Measurements from ENCODE around the gene DLGAP1.

DNA sequence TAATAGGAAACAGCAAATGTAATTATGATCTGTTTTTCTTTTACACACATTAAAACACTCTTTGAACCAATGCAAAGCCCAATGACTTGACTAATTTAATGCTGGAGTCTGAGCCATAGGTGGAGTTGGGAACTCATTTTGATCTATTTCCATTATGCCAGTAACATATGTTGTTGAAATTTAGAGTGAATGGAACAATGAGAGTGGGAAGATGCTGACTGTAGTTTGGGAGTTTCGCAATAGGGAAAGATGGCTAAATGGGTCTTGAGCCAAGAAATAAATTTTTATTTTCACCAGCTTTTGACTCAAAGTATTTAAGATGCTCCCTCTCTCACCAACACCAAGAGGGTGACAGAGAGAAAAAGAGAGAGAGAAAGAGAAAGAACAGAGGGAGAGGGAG lies 246.7 kb downstream of the DLGAP1 start:
- TF ChIP-seq, protein P1, sequence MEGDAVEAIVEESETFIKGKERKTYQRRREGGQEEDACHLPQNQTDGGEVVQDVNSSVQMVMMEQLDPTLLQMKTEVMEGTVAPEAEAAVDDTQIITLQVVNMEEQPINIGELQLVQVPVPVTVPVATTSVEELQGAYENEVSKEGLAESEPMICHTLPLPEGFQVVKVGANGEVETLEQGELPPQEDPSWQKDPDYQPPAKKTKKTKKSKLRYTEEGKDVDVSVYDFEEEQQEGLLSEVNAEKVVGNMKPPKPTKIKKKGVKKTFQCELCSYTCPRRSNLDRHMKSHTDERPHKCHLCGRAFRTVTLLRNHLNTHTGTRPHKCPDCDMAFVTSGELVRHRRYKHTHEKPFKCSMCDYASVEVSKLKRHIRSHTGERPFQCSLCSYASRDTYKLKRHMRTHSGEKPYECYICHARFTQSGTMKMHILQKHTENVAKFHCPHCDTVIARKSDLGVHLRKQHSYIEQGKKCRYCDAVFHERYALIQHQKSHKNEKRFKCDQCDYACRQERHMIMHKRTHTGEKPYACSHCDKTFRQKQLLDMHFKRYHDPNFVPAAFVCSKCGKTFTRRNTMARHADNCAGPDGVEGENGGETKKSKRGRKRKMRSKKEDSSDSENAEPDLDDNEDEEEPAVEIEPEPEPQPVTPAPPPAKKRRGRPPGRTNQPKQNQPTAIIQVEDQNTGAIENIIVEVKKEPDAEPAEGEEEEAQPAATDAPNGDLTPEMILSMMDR (tag by site-specific recombination; IDR thresholded peaks at IDR 0.05), result no peak
- TF ChIP-seq ZNF521 (tag by site-specific recombination; IDR thresholded peaks at IDR 0.05) (no peak), ZNF24 (tag by site-specific recombination; IDR thresholded peaks at IDR 0.05) (no peak), ZNF274 (IDR thresholded peaks at IDR 0.05; ENCODE audit: low read length) (no peak), ZNF274 (tag by site-specific recombination; IDR thresholded peaks at IDR 0.05; ENCODE audit: borderline replicate concordance) (no peak), ZNF404 (tag by site-specific recombination; IDR thresholded peaks at IDR 0.05) (no peak), ZFP41 (tag by site-specific recombination; IDR thresholded peaks at IDR 0.05; ENCODE audit: borderline replicate concordance) (no peak), SP3 (tag by site-specific recombination; IDR thresholded peaks at IDR 0.05) (no peak), ZNF140 (tag by site-specific recombination; IDR thresholded peaks at IDR 0.05) (no peak)
- TF ChIP-seq, protein P2, sequence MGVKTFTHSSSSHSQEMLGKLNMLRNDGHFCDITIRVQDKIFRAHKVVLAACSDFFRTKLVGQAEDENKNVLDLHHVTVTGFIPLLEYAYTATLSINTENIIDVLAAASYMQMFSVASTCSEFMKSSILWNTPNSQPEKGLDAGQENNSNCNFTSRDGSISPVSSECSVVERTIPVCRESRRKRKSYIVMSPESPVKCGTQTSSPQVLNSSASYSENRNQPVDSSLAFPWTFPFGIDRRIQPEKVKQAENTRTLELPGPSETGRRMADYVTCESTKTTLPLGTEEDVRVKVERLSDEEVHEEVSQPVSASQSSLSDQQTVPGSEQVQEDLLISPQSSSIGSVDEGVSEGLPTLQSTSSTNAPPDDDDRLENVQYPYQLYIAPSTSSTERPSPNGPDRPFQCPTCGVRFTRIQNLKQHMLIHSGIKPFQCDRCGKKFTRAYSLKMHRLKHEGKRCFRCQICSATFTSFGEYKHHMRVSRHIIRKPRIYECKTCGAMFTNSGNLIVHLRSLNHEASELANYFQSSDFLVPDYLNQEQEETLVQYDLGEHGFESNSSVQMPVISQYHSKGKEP (tag by site-specific recombination; IDR thresholded peaks at IDR 0.05), result no peak
- TF ChIP-seq, protein P3, sequence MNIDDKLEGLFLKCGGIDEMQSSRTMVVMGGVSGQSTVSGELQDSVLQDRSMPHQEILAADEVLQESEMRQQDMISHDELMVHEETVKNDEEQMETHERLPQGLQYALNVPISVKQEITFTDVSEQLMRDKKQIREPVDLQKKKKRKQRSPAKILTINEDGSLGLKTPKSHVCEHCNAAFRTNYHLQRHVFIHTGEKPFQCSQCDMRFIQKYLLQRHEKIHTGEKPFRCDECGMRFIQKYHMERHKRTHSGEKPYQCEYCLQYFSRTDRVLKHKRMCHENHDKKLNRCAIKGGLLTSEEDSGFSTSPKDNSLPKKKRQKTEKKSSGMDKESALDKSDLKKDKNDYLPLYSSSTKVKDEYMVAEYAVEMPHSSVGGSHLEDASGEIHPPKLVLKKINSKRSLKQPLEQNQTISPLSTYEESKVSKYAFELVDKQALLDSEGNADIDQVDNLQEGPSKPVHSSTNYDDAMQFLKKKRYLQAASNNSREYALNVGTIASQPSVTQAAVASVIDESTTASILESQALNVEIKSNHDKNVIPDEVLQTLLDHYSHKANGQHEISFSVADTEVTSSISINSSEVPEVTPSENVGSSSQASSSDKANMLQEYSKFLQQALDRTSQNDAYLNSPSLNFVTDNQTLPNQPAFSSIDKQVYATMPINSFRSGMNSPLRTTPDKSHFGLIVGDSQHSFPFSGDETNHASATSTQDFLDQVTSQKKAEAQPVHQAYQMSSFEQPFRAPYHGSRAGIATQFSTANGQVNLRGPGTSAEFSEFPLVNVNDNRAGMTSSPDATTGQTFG (tag by site-specific recombination; IDR thresholded peaks at IDR 0.05; ENCODE audit: borderline replicate concordance), result no peak
